Measurements from ENCODE around the gene SLC6A7.
A peak's percentile ranks its signal among the peaks of the same experiment; 100 is the strongest.

The SLC6A7 gene

GRCh38 chr5:150217873-150218692, 28.2 kb downstream of the SLC6A7 start:
- Histone ChIP-seq H3K9ac (ENCODE audit: low read length) (no peak overlapping the region), H3K4me1 (ENCODE audit: low read length) (no peaks in the 10 kb centered on the region), H3K27me3 (ENCODE audit: low read depth, low read length) (peaks cover 6% of the 10 kb centered on the region; the same call in 1 of the 2 replicates), H4K20me1 (ENCODE audit: insufficient read depth, low read length) (no peaks in the 10 kb centered on the region), H3K9me3 (ENCODE audit: insufficient read depth, low read length) (no peaks in the 10 kb centered on the region), H3K4me3 (ENCODE audit: low read length) (no peak overlapping the region), H3K27ac (ENCODE audit: low read length) (no peak overlapping the region), H3K79me2 (ENCODE audit: low read length) (no peaks in the 10 kb centered on the region), H3K36me3 (replicated peaks; ENCODE audit: low read depth, low read length) (no peaks in the 10 kb centered on the region), H3K4me2 (ENCODE audit: low read length) (no peak overlapping the region), H2AFZ (ENCODE audit: low read depth, low read length) (no peak overlapping the region)
- TF ChIP-seq EZH2phosphoT487 (IDR thresholded peaks at IDR 0.05; ENCODE audit: low read depth), result no peak
- TF ChIP-seq CTCF (IDR thresholded peaks at IDR 0.05; ENCODE audit: low read depth, low read length), result peak; percentile 78

- no peak overlapping the region for H3K4me2 ChIP-seq (ENCODE audit: low read length)
- H4K20me1 ChIP-seq (ENCODE audit: insufficient read depth, low read length), result no peaks in the 10 kb centered on the region
- H3K27me3 ChIP-seq (ENCODE audit: low read depth, low read length), result peaks cover 6% of the 10 kb centered on the region; the same call in 1 of the 2 replicates
- H3K4me1 ChIP-seq (ENCODE audit: low read length), result no peaks in the 10 kb centered on the region
- H3K27ac ChIP-seq (ENCODE audit: low read length), result no peak overlapping the region
- H2AFZ ChIP-seq (ENCODE audit: low read depth, low read length), result no peak overlapping the region
- TF ChIP-seq EZH2phosphoT487 (IDR thresholded peaks at IDR 0.05; ENCODE audit: low read depth) (no peak), CTCF (IDR thresholded peaks at IDR 0.05; ENCODE audit: low read depth, low read length) (no peak)
- no peaks in the 10 kb centered on the region for H3K79me2 ChIP-seq (ENCODE audit: low read length)
- no peaks in the 10 kb centered on the region for H3K9me3 ChIP-seq (ENCODE audit: insufficient read depth, low read length)
- H3K9ac ChIP-seq (ENCODE audit: low read length), result no peak overlapping the region
- H3K4me3 ChIP-seq (ENCODE audit: low read length), result no peak overlapping the region
- H3K36me3 ChIP-seq (replicated peaks; ENCODE audit: low read depth, low read length), result no peaks in the 10 kb centered on the region
Measured at GRCh38 chr5:150218693-150219035, 28.8 kb downstream of the SLC6A7 start.

- H3K4me2 ChIP-seq (ENCODE audit: low read length), result no peak overlapping the region
- H3K27me3 ChIP-seq (ENCODE audit: low read depth, low read length), result peaks cover 6% of the 10 kb centered on the region; the same call in 1 of the 2 replicates
- no peak overlapping the region for H3K4me3 ChIP-seq (ENCODE audit: low read length)
- H3K27ac ChIP-seq (ENCODE audit: low read length), result no peak overlapping the region
- TF ChIP-seq CTCF (IDR thresholded peaks at IDR 0.05; ENCODE audit: low read depth, low read length) (no peak), EZH2phosphoT487 (IDR thresholded peaks at IDR 0.05; ENCODE audit: low read depth) (no peak)
- H2AFZ ChIP-seq (ENCODE audit: low read depth, low read length), result no peak overlapping the region
- no peaks in the 10 kb centered on the region for H3K79me2 ChIP-seq (ENCODE audit: low read length)
- H3K9me3 ChIP-seq (ENCODE audit: insufficient read depth, low read length), result no peaks in the 10 kb centered on the region
- H3K4me1 ChIP-seq (ENCODE audit: low read length), result no peaks in the 10 kb centered on the region
- no peak overlapping the region for H3K9ac ChIP-seq (ENCODE audit: low read length)
- no peaks in the 10 kb centered on the region for H3K36me3 ChIP-seq (replicated peaks; ENCODE audit: low read depth, low read length)
- no peaks in the 10 kb centered on the region for H4K20me1 ChIP-seq (ENCODE audit: insufficient read depth, low read length)
Measured at GRCh38 chr5:150219142-150219541, 29.3 kb downstream of the SLC6A7 start.

- Histone ChIP-seq H3K4me3 (ENCODE audit: low read length) (no peak overlapping the region), H3K27me3 (ENCODE audit: low read depth, low read length) (peaks cover 6% of the 10 kb centered on the region; the same call in 1 of the 2 replicates), H3K9ac (ENCODE audit: low read length) (no peak overlapping the region), H3K79me2 (ENCODE audit: low read length) (no peaks in the 10 kb centered on the region), H3K4me1 (ENCODE audit: low read length) (no peaks in the 10 kb centered on the region), H3K36me3 (replicated peaks; ENCODE audit: low read depth, low read length) (no peaks in the 10 kb centered on the region), H3K4me2 (ENCODE audit: low read length) (no peak overlapping the region), H3K27ac (ENCODE audit: low read length) (no peak overlapping the region), H3K9me3 (ENCODE audit: insufficient read depth, low read length) (no peaks in the 10 kb centered on the region), H2AFZ (ENCODE audit: low read depth, low read length) (no peak overlapping the region), H4K20me1 (ENCODE audit: insufficient read depth, low read length) (no peaks in the 10 kb centered on the region)
- TF ChIP-seq CTCF (IDR thresholded peaks at IDR 0.05; ENCODE audit: low read depth, low read length) (no peak), EZH2phosphoT487 (IDR thresholded peaks at IDR 0.05; ENCODE audit: low read depth) (no peak)
Measured at GRCh38 chr5:150219861-150220260, 30.0 kb downstream of the SLC6A7 start.
